H9 (cell line): ENCODE data around the gene MYOD1. TPM values are rescaled to one million over a fixed set of nuclear protein-coding genes. Genes with fewer than 3 reads are reported as not detected.

Experiments used
- DNase-seq: peaks from one replicate; pipeline ENCODE4 v3.0.0-alpha.2; 2017
- H2AFZ ChIP-seq: one replicate; pipeline ENCODE4 v1.6.1; 2013; ENCODE audit warnings: mild to moderate bottlenecking, low read length, control low read depth, moderate library complexity
- H2AK5ac ChIP-seq: 2 replicates; pipeline ENCODE4 v1.6.1; 2013; ENCODE audit warnings: low read length, control low read depth, mixed read lengths; ENCODE audit not compliant: insufficient read length
- H2BK120ac ChIP-seq: one replicate; pipeline ENCODE4 v1.6.1; 2013; ENCODE audit warnings: low read depth, mild to moderate bottlenecking, low read length, control low read depth, inconsistent platforms; ENCODE audit not compliant: poor library complexity, severe bottlenecking
- H2BK12ac ChIP-seq: 2 replicates; pipeline ENCODE4 v1.6.1; 2013; ENCODE audit warnings: low read length, control low read depth, mixed read lengths, low read depth; ENCODE audit not compliant: insufficient read length
- H2BK15ac ChIP-seq: 2 replicates; pipeline ENCODE4 v1.6.1; 2013; ENCODE audit warnings: low read depth, low read length, control low read depth
- H2BK20ac ChIP-seq: one replicate; pipeline ENCODE4 v1.6.1; 2013; ENCODE audit warnings: low read depth, mild to moderate bottlenecking, low read length, control low read depth, inconsistent platforms; ENCODE audit not compliant: poor library complexity, severe bottlenecking
- H2BK5ac ChIP-seq: 2 replicates; pipeline ENCODE4 v1.6.1; 2013; ENCODE audit warnings: low read length, control low read depth, mixed read lengths; ENCODE audit not compliant: insufficient read length
- H3K14ac ChIP-seq: 2 replicates; pipeline ENCODE4 v1.6.1; 2013; ENCODE audit warnings: low read length, control low read depth; ENCODE audit not compliant: insufficient read depth
- H3K18ac ChIP-seq: 2 replicates; pipeline ENCODE4 v1.6.1; 2013; ENCODE audit warnings: low read depth, mild to moderate bottlenecking, mixed read lengths, low read length, control low read depth; ENCODE audit not compliant: insufficient read length
- H3K23ac ChIP-seq: 2 replicates; pipeline ENCODE4 v1.6.1; 2013; ENCODE audit warnings: low read length, control low read depth, mixed read lengths, low read depth; ENCODE audit not compliant: insufficient read length
- H3K23me2 ChIP-seq: 2 replicates; pipeline ENCODE4 v1.6.1; 2013; ENCODE audit warnings: low read depth, mild to moderate bottlenecking, mixed read lengths, low read length, control low read depth; ENCODE audit not compliant: insufficient read length, poor library complexity, severe bottlenecking
- H3K27ac ChIP-seq: 2 replicates; pipeline ENCODE4 v1.5.1; 2013; ENCODE audit warnings: low read length, control low read depth, mixed read lengths, low read depth; ENCODE audit not compliant: insufficient read length
- H3K27me3 ChIP-seq: 2 replicates; pipeline ENCODE4 v1.6.1; 2013; ENCODE audit warnings: low read length, control low read depth, inconsistent platforms; ENCODE audit not compliant: insufficient read depth
- H3K4ac ChIP-seq: 2 replicates; pipeline ENCODE4 v1.6.1; 2013; ENCODE audit warnings: low read depth, mild to moderate bottlenecking, control low read depth, inconsistent platforms, low read length, moderate library complexity
- H3K4me1 ChIP-seq: 2 replicates; pipeline ENCODE4 v1.6.1; 2013; ENCODE audit warnings: low read length, control low read depth, inconsistent platforms; ENCODE audit not compliant: insufficient read depth
- H3K4me2 ChIP-seq: 2 replicates; pipeline ENCODE4 v1.6.1; 2013; ENCODE audit warnings: low read length, control low read depth, mixed read lengths; ENCODE audit not compliant: insufficient read length, insufficient read depth
- H3K56ac ChIP-seq: 2 replicates; pipeline ENCODE4 v1.6.1; 2013; ENCODE audit warnings: low read depth, mild to moderate bottlenecking, mixed read lengths, low read length, control low read depth; ENCODE audit not compliant: insufficient read length
- H3K79me1 ChIP-seq: 2 replicates; pipeline ENCODE4 v1.6.1; 2013; ENCODE audit warnings: low read depth, mild to moderate bottlenecking, moderate library complexity, low read length, control low read depth, inconsistent platforms; ENCODE audit not compliant: insufficient read depth, poor library complexity, severe bottlenecking
- H3K79me2 ChIP-seq: 2 replicates; pipeline ENCODE4 v1.6.1; 2013; ENCODE audit warnings: low read length, control low read depth, inconsistent platforms; ENCODE audit not compliant: insufficient read depth
- H3K9ac ChIP-seq: 2 replicates; pipeline ENCODE4 v1.6.1; 2013; ENCODE audit warnings: low read length, control low read depth, mixed read lengths; ENCODE audit not compliant: insufficient read length; ENCODE audit errors: extremely low read depth
- H3K9me3 ChIP-seq: one replicate; pipeline ENCODE4 v1.6.1; 2013; ENCODE audit warnings: low read depth, low read length, inconsistent platforms; ENCODE audit not compliant: control insufficient read depth
- H3T11ph ChIP-seq: one replicate; pipeline ENCODE4 v1.6.1; 2013; ENCODE audit warnings: mild to moderate bottlenecking, low read length, control low read depth, inconsistent platforms
- H4K20me1 ChIP-seq: one replicate; pipeline ENCODE4 v1.6.1; 2013; ENCODE audit not compliant: control insufficient read depth, insufficient read length, insufficient read depth
- H4K5ac ChIP-seq: 2 replicates; pipeline ENCODE4 v1.6.1; 2013; ENCODE audit warnings: low read depth, mild to moderate bottlenecking, mixed read lengths, low read length, control low read depth; ENCODE audit not compliant: insufficient read length
- H4K8ac ChIP-seq: replicated peaks from 2 replicates; pipeline ENCODE4 v1.6.1; 2013; ENCODE audit warnings: low read length, control low read depth, mixed read lengths, low read depth; ENCODE audit not compliant: insufficient read length
- H4K91ac ChIP-seq: 2 replicates; pipeline ENCODE4 v1.6.1; 2013; ENCODE audit warnings: low read depth, mild to moderate bottlenecking, moderate library complexity, mixed read lengths, low read length, control low read depth; ENCODE audit not compliant: insufficient read length
- H3K27ac Mint-ChIP-seq, 3 experiments: 2 replicates in 2 of 3; 3 replicates in 1 of 3; pipeline ENCODE4 v1.8.0; 2020 to 2021; ENCODE audit warnings: mixed read lengths in 3 of 3, mild to moderate bottlenecking in 1 of 3, moderate library complexity in 1 of 3
- H3K27me3 Mint-ChIP-seq: 2 replicates; pipeline ENCODE4 v1.8.0; 2021; ENCODE audit warnings: low read depth, mild to moderate bottlenecking, moderate library complexity, mixed read lengths
- H3K36me3 Mint-ChIP-seq, 3 experiments: 2 replicates in 2 of 3; 3 replicates in 1 of 3; pipeline ENCODE4 v1.8.0; 2020 to 2021; ENCODE audit warnings: low read depth in 3 of 3, mixed read lengths in 3 of 3; ENCODE audit not compliant: insufficient read depth in 1 of 3
- H3K4me1 Mint-ChIP-seq, 2 experiments: 2 replicates each; pipeline ENCODE4 v1.8.0; 2020; ENCODE audit warnings: mixed read lengths in 2 of 2
- H3K4me3 Mint-ChIP-seq, 2 experiments: 2 replicates in 1 of 2; 3 replicates in 1 of 2; pipeline ENCODE4 v1.8.0; 2020 to 2021; ENCODE audit warnings: mild to moderate bottlenecking in 2 of 2, mixed read lengths in 2 of 2, moderate library complexity in 1 of 2
- H3K9me3 Mint-ChIP-seq, 2 experiments: 2 replicates in 1 of 2; 3 replicates in 1 of 2; pipeline ENCODE4 v1.8.0; 2020; ENCODE audit warnings: mild to moderate bottlenecking in 2 of 2, mixed read lengths in 2 of 2, moderate library complexity in 1 of 2
- WGBS: extraction: QIAGEN DNeasy Blood & Tissue Kit; methylation state at CpG from one replicate; pipeline ENCODE4 v1.1.7; 2013; ENCODE audit warnings: missing lambda C conversion rate, low lambda C conversion rate, mixed read lengths; ENCODE audit not compliant: insufficient read length; ENCODE audit errors: extremely low coverage; 5-methylcytosine and 5-hydroxymethylcytosine counted together
- total RNA-seq: library from RNA; stranded (reverse); gene quantifications from 2 replicates; pipeline ENCODE4 v1.2.1, GENCODE V29; 2021
- TF ChIP-seq, protein P1 (sequence below): fragments of 200-600 bp; sonication (generic); conservative IDR thresholded peaks from 3 replicates; pipeline ENCODE4 v1.8.0; 2021; ENCODE audit warnings: antibody characterized with exemption, mild to moderate bottlenecking

The MYOD1 gene
- total RNA-seq, 1 experiment from 2014 or later = not detected

DNA sequence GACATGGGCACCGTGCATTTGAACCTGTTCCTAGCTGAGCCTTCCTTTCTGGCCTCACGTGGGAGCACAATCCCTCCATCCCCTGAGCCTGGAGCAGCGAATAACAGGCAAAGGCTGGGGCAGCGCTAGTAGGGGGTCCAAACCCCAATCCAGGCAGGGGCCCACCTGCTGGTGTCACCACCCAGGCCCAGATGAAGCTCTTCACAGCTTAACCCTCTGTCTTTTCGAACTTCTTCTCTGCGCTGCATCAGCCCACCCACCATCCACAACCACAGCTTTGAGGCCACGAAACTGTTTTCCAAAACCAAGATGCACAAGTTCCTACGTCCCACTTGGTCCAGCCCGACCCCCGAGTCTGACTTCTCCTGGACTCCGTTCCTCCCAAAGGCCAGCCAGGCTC lies 26.7 kb downstream of the MYOD1 start:
- Histone ChIP-seq H3T11ph (no peak overlapping the region), H3K14ac (no peak overlapping the region), H3K56ac (no peak overlapping the region), H3K9me3 (no peaks in the 10 kb centered on the region), H2BK120ac (no peak overlapping the region), H2AFZ (no peak overlapping the region), H4K5ac (no peak overlapping the region), H4K8ac (no peak overlapping the region), H4K91ac (no peak overlapping the region), H3K79me2 (no peaks in the 10 kb centered on the region), H3K27ac (no peak overlapping the region), H4K20me1 (no peaks in the 10 kb centered on the region), H3K27me3 (no peaks in the 10 kb centered on the region), H3K9ac (no peak overlapping the region), H2BK5ac (no peak overlapping the region), H3K18ac (no peak overlapping the region), H3K4ac (no peak overlapping the region), H3K79me1 (no peaks in the 10 kb centered on the region), H3K23me2 (no peaks in the 10 kb centered on the region), H2AK5ac (no peak overlapping the region), H2BK12ac (no peak overlapping the region), H3K4me2 (no peak overlapping the region), H2BK15ac (no peak overlapping the region), H3K23ac (no peak overlapping the region), H2BK20ac (no peak overlapping the region), H3K4me1 (no peaks in the 10 kb centered on the region)
- Mint-ChIP-seq H3K4me3 (no peak overlapping the region), H3K27ac (no peak overlapping the region), H3K27me3 (peaks cover 19% of the 10 kb centered on the region), H3K4me1 (no peaks in the 10 kb centered on the region), H3K36me3 (no peaks in the 10 kb centered on the region), H3K9me3 (no peaks in the 10 kb centered on the region)
- WGBS = no CpG with 5 or more reads among the region's 11 CpGs
- no peak for DNase-seq
- TF ChIP-seq, protein P1, sequence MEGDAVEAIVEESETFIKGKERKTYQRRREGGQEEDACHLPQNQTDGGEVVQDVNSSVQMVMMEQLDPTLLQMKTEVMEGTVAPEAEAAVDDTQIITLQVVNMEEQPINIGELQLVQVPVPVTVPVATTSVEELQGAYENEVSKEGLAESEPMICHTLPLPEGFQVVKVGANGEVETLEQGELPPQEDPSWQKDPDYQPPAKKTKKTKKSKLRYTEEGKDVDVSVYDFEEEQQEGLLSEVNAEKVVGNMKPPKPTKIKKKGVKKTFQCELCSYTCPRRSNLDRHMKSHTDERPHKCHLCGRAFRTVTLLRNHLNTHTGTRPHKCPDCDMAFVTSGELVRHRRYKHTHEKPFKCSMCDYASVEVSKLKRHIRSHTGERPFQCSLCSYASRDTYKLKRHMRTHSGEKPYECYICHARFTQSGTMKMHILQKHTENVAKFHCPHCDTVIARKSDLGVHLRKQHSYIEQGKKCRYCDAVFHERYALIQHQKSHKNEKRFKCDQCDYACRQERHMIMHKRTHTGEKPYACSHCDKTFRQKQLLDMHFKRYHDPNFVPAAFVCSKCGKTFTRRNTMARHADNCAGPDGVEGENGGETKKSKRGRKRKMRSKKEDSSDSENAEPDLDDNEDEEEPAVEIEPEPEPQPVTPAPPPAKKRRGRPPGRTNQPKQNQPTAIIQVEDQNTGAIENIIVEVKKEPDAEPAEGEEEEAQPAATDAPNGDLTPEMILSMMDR = no peak
